Right lobe of liver (tissue), 6 donors: ENCODE data around the gene ADAM11. TPM values are rescaled to one million over a fixed set of nuclear protein-coding genes. Genes with fewer than 3 reads are reported as not detected.

Experiments used
- ATAC-seq, 4 donors: fragments of 200-7000 bp; cut with Tn5 transposase; one replicate each; pipeline ENCODE4 v1.9.1; 2020; ENCODE audit warnings: mild to moderate bottlenecking in 4 of 4, moderate library complexity in 4 of 4
- DNase-seq, 3 donors: peaks; one replicate each; pipeline ENCODE4 v3.0.0-alpha.2; 2020
- H3K27ac ChIP-seq, 3 donors: fragments of 200-600 bp; one replicate each; pipeline ENCODE4 v1.8.0; 2022
- H3K27me3 ChIP-seq, 2 donors: fragments of 200-600 bp; one replicate each; pipeline ENCODE4 v1.8.0; 2022
- H3K36me3 ChIP-seq, 4 donors: fragments of 200-600 bp; sonication (generic) in 1 of 4; one replicate each; pipeline versions ENCODE4 v1.5.1 to v1.8.0; 2017 to 2022; ENCODE audit warnings: control low read depth in 1 of 4
- H3K4me1 ChIP-seq, 4 donors: fragments of 200-600 bp; sonication (generic) in 1 of 4; one replicate each; pipeline versions ENCODE4 v1.5.1 to v1.8.0; 2017 to 2022; ENCODE audit warnings: control low read depth in 1 of 4
- H3K4me3 ChIP-seq, 3 donors: fragments of 200-600 bp; one replicate each; pipeline ENCODE4 v1.8.0; 2022
- H3K9me3 ChIP-seq, 4 donors: fragments of 200-600 bp; sonication (generic) in 1 of 4; one replicate each; pipeline versions ENCODE4 v1.5.1 to v1.8.0; 2017 to 2022; ENCODE audit warnings: control low read depth in 1 of 4
- POLR2A ChIP-seq: fragments of 450-650 bp; IDR thresholded peaks from one replicate; pipeline ENCODE4 v1.6.1; 2017; ENCODE audit warnings: antibody characterized with exemption, mild to moderate bottlenecking
- WGBS: methylation state at CpG from one replicate; pipeline ENCODE4 v1.1.6; 2018; ENCODE audit warnings: low coverage, low lambda C conversion rate; ENCODE audit not compliant: insufficient coverage; ENCODE audit errors: missing lambda C conversion rate; 5-methylcytosine and 5-hydroxymethylcytosine counted together
- intact Hi-C, 2 donors: fragments of 100-400 bp; cut with DNase I; formaldehyde crosslinking; loops; one replicate each; pipeline versions ENCODE4 v1.11.2 to v1.14.1; 2022
- total RNA-seq, 6 experiments: library from RNA; depleted of rRNA in 2 of 6; stranded (reverse); fragments of >200 nt in 2 of 6; fragmentation: NEBNext Ultra II Directional in 3 of 6; extraction: Animal tissue kit (Norgen Biotek cat#: 25700) in 3 of 6; gene quantifications; one replicate each; pipeline versions ENCODE4 v1.1.0 to v1.2.4, GENCODE V29; 2016 to 2023
- TF ChIP-seq, protein P1 (sequence below), 4 donors: fragments of 200-600 bp in 3 of 4; fragments of 450-650 bp in 1 of 4; IDR thresholded peaks; one replicate each; pipeline versions ENCODE4 v1.5.1 to v1.8.0; 2016 to 2022; ENCODE audit warnings: antibody characterized with exemption in 4 of 4, mild to moderate bottlenecking in 2 of 4
- donor health status: DM: no; HTN: yes; CAD: no.
- donor health status: DM: no; HTN: no; CAD: no.
- donor health status: DM: no; HTN: no; CAD: no.
- donor health status: DM: no; HTN: yes; CAD: no.
- donor health status: DM: no; HTN: yes; CAD: no.

Gene ADAM11
- total RNA-seq, 6 experiments from 2014 or later: 0.04 to 0.12 (median 0.08) TPM; not detected in 2

- no peak for DNase-seq
- WGBS: 84% methylated on average over 11 of the region's 19 CpGs
These were observed 18.0 kb downstream of the ADAM11 start for GRCh38 chr17:44776628-44777393.

DNA sequence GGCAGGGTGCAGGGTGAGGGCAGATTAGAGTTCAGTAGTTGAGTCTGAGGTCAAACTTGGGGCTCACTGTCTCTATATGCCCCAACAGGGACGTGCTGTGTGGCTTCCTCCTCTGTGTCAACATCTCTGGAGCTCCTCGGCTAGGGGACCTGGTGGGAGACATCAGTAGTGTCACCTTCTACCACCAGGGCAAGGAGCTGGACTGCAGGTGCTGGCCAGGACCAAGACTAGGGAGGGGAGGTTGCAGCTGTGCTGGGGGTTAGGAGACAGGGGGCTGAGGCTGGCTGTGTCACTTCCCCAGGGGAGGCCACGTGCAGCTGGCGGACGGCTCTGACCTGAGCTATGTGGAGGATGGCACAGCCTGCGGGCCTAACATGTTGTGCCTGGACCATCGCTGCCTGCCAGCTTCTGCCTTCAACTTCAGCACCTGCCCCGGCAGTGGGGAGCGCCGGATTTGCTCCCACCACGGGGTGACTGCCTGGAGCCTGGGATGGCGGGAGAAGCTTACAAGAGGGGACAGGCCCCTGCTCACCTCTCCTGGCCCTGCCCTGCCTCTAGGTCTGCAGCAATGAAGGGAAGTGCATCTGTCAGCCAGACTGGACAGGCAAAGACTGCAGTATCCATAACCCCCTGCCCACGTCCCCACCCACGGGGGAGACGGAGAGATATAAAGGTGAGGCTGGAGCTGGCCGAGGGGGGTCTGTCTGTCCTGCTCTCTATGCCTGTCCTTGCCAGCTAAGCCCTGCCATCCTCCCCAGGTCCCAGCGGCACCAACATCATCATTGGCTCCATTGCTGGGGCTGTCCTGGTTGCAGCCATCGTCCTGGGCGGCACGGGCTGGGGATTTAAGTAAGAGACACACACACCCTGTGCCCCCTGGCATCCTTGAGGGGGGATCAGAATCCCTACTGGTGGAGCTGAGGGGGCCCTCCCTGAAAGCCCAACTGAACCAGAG lies 18.9 kb downstream of the ADAM11 start:
- TF ChIP-seq POLR2A: no peak
- TF ChIP-seq, protein P1, sequence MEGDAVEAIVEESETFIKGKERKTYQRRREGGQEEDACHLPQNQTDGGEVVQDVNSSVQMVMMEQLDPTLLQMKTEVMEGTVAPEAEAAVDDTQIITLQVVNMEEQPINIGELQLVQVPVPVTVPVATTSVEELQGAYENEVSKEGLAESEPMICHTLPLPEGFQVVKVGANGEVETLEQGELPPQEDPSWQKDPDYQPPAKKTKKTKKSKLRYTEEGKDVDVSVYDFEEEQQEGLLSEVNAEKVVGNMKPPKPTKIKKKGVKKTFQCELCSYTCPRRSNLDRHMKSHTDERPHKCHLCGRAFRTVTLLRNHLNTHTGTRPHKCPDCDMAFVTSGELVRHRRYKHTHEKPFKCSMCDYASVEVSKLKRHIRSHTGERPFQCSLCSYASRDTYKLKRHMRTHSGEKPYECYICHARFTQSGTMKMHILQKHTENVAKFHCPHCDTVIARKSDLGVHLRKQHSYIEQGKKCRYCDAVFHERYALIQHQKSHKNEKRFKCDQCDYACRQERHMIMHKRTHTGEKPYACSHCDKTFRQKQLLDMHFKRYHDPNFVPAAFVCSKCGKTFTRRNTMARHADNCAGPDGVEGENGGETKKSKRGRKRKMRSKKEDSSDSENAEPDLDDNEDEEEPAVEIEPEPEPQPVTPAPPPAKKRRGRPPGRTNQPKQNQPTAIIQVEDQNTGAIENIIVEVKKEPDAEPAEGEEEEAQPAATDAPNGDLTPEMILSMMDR (IDR thresholded peaks at IDR 0.05): no peak
- ATAC-seq: no peak
- no CpG with 5 or more reads among the region's 20 CpGs for WGBS
- Histone ChIP-seq H3K27me3 (no peaks in the 10 kb centered on the region), H3K27ac (no peak overlapping the region), H3K9me3 (no peaks in the 10 kb centered on the region), H3K4me1 (peaks cover 0 to 13% (median 3%) of the 10 kb centered on the region in 4 donors), H3K36me3 (no peaks in the 10 kb centered on the region), H3K4me3 (no peak overlapping the region)
- DNase-seq: no peak
- intact Hi-C loops: loop anchor here in 1 of 2 donors (5.0 to 10.0 kb wide), 2 partner anchors 90 to 337 kb away; no protein-coding TSS in a partner anchor

More at GRCh38 chr17:44776628-44777393, 18.0 kb downstream of the ADAM11 start:
- no peak for ATAC-seq
- Histone ChIP-seq H3K4me3 (no peak overlapping the region), H3K27me3 (no peaks in the 10 kb centered on the region), H3K36me3 (no peaks in the 10 kb centered on the region), H3K9me3 (no peaks in the 10 kb centered on the region), H3K27ac (no peak overlapping the region), H3K4me1 (peaks cover 0 to 13% (median 3%) of the 10 kb centered on the region in 4 donors)
- intact Hi-C loops: loop anchor here in 1 of 2 donors (5.0 to 10.0 kb wide), 2 partner anchors 90 to 338 kb away; no protein-coding TSS in a partner anchor
- no peak for TF ChIP-seq POLR2A
- TF ChIP-seq, protein P1 (IDR thresholded peaks at IDR 0.05): no peak

DNA sequence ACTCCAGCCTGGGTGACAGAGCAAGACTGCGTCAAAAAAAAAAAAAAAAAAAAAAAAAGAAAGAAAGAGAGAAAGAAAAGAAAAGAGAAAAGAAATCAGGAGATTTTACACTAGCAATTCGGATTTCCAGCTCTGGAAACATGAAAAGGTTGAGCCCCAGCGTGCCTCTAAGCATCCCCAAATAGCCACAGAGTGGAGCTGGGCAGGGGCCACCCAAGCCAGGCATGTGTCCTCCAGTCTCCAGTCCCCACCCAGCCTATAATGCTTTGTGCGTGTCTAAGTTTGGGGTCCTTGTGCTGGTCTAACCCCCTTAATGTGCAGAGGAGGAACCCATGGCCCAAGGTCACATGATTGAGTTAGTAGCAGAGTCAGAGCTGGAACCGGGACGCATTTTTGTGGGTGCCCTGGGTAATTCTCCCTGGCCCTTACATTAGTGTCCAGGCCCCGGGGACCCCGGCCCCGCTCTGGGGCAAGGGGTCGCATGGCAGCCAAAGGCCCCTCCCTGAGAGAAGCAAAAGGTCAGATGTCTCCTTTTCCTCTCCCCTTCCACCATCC lies 19.9 kb downstream of the ADAM11 start:
- no peak overlapping the region for H3K27ac ChIP-seq
- WGBS: 32% methylated on average over 3 of the region's 10 CpGs
- no peaks in the 10 kb centered on the region for H3K9me3 ChIP-seq
- H3K27me3 ChIP-seq: no peaks in the 10 kb centered on the region
- H3K36me3 ChIP-seq: no peaks in the 10 kb centered on the region
- no peak for TF ChIP-seq POLR2A
- TF ChIP-seq, protein P1 (IDR thresholded peaks at IDR 0.05): no peak
- H3K4me3 ChIP-seq: no peak overlapping the region
- intact Hi-C loops: loop anchor here in 1 of 2 donors (5.0 to 10.0 kb wide), 2 partner anchors 89 to 336 kb away; no protein-coding TSS in a partner anchor
- ATAC-seq (no peak), DNase-seq (no peak)
- H3K4me1 ChIP-seq: peaks cover 0 to 13% (median 3%) of the 10 kb centered on the region in 4 donors
